Measurements from ENCODE around the gene DCLK1. TPM values are rescaled to one million over a fixed set of nuclear protein-coding genes. Genes with fewer than 3 reads are reported as not detected.

DCLK1 gene
- total RNA-seq, 1 experiment from 2014 or later: 36.2 TPM

DNA sequence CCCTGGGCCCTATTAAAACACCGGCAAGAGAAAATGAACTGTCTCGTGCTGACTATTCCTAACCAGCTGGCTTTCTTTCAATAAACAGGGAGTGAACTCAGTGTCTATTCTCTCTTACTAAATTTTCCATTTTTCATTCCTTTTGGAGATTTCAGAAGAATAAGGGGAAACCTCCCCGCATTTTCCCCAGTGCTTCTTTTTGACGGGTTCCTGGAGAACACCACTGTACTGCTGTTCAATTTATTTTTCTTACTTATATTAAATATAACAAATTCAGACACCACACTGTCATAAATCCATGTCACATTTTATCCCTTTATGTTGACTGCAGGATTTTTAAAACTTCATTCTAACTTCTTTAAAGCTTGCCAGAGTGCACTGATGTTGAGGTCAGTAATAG lies 75.8 kb downstream of the DCLK1 start:
- no peak for TF ChIP-seq CTCF (conservative IDR thresholded peaks at IDR 0.05)
- H3K4me1 Mint-ChIP-seq: peaks cover 8 to 9% of the 10 kb centered on the region in 2 experiments
- Histone ChIP-seq H2AK5ac (ENCODE audit: insufficient read length, low read length) (no peak overlapping the region), H2BK5ac (ENCODE audit: insufficient read length, low read length) (no peak overlapping the region), H4K8ac (replicated peaks; ENCODE audit: insufficient read length, low read depth, low read length) (no peak overlapping the region), H2BK15ac (ENCODE audit: low read depth, low read length) (no peak overlapping the region), H3K9me3 (ENCODE audit: control insufficient read depth, low read depth, low read length) (no peaks in the 10 kb centered on the region), H3K4me2 (ENCODE audit: insufficient read depth, insufficient read length, low read length) (no peak overlapping the region), H2BK12ac (ENCODE audit: insufficient read length, low read depth, low read length) (no peak overlapping the region), H3K27ac (ENCODE audit: insufficient read length, low read depth, low read length) (no peak overlapping the region), H4K20me1 (ENCODE audit: control insufficient read depth, insufficient read depth, insufficient read length) (no peaks in the 10 kb centered on the region), H3K18ac (ENCODE audit: insufficient read length, low read depth, low read length) (no peak overlapping the region), H3K14ac (ENCODE audit: insufficient read depth, low read length) (no peak overlapping the region), H3K27me3 (ENCODE audit: insufficient read depth, low read length) (no peaks in the 10 kb centered on the region), H2BK20ac (ENCODE audit: low read depth, low read length, poor library complexity, severe bottlenecking) (no peak overlapping the region), H3K4me1 (ENCODE audit: insufficient read depth, low read length) (no peaks in the 10 kb centered on the region), H3K23me2 (ENCODE audit: insufficient read length, low read depth, low read length, poor library complexity, severe bottlenecking) (no peaks in the 10 kb centered on the region), H3K79me2 (ENCODE audit: insufficient read depth, low read length) (no peaks in the 10 kb centered on the region), H3K79me1 (ENCODE audit: insufficient read depth, low read depth, low read length, poor library complexity, severe bottlenecking) (no peaks in the 10 kb centered on the region), H3K9ac (ENCODE audit: extremely low read depth, insufficient read length, low read length) (no peak overlapping the region), H3K23ac (ENCODE audit: insufficient read length, low read depth, low read length) (no peak overlapping the region), H4K91ac (ENCODE audit: insufficient read length, low read depth, low read length) (no peak overlapping the region), H4K5ac (ENCODE audit: insufficient read length, low read depth, low read length) (no peak overlapping the region), H2BK120ac (ENCODE audit: low read depth, low read length, poor library complexity, severe bottlenecking) (no peak overlapping the region), H2AFZ (ENCODE audit: low read length) (no peak overlapping the region), H3K4ac (ENCODE audit: low read depth, low read length) (no peak overlapping the region), H3T11ph (ENCODE audit: low read length) (no peak overlapping the region), H3K56ac (ENCODE audit: insufficient read length, low read depth, low read length) (no peak overlapping the region)
- H3K9me3 Mint-ChIP-seq: peaks cover 10 to 11% of the 10 kb centered on the region in 2 experiments; a peak in 4 of 5 replicates
- H3K36me3 Mint-ChIP-seq (ENCODE audit: insufficient read depth in 1 of 3, low read depth in 3 of 3): peaks cover 3 to 12% (median 6%) of the 10 kb centered on the region in 3 experiments
- no peak overlapping the region for H3K27ac Mint-ChIP-seq
- H3K4me3 Mint-ChIP-seq: no peak overlapping the region
- no peaks in the 10 kb centered on the region for H3K27me3 Mint-ChIP-seq (ENCODE audit: low read depth)
- DNase-seq: no peak
- no CpG with 5 or more reads among the region's 4 CpGs for WGBS (ENCODE audit: extremely low coverage, insufficient read length, low lambda C conversion rate)
